ENCODE data around the gene HS3ST4. TPM values are rescaled to one million over a fixed set of nuclear protein-coding genes. Genes with fewer than 3 reads are reported as not detected.
"Not testable (repeated sequence)": the region's sequence is repeated elsewhere in the genome, so short reads cannot be mapped to it uniquely, and the experiment has no call there.

The HS3ST4 gene
- total RNA-seq, 2 donors from 2014 or later: not detected

- Mint-ChIP-seq H3K27me3 (peaks cover 0 to 5% of the 10 kb centered on the region in 2 donors), H3K27ac (no peak overlapping the region), H3K9me3 (peaks cover 3% of the 10 kb centered on the region), H3K36me3 (peaks cover 4% of the 10 kb centered on the region), H3K4me3 (no peak overlapping the region), H3K4me1 (ENCODE audit: low read depth in 2 of 2) (no peaks in the 10 kb centered on the region)
- ATAC-seq: no peak
- DNase-seq (ENCODE audit: low spot score): no peak
These were observed 58.9 kb downstream of the HS3ST4 start for GRCh38 chr16:25750488-25751216.

- peaks cover 0 to under 1% of the 10 kb centered on the region in 2 donors for H3K27me3 Mint-ChIP-seq
- ATAC-seq: no peak
- H3K27ac Mint-ChIP-seq: no peak overlapping the region
- H3K4me1 Mint-ChIP-seq (ENCODE audit: low read depth in 2 of 2): no peaks in the 10 kb centered on the region
- H3K9me3 Mint-ChIP-seq: peaks cover 3% of the 10 kb centered on the region
- no peak for DNase-seq (ENCODE audit: low spot score)
- H3K36me3 Mint-ChIP-seq: no peaks in the 10 kb centered on the region
- no peak overlapping the region for H3K4me3 Mint-ChIP-seq
These were observed 59.6 kb downstream of the HS3ST4 start for GRCh38 chr16:25751230-25751835.

DNA sequence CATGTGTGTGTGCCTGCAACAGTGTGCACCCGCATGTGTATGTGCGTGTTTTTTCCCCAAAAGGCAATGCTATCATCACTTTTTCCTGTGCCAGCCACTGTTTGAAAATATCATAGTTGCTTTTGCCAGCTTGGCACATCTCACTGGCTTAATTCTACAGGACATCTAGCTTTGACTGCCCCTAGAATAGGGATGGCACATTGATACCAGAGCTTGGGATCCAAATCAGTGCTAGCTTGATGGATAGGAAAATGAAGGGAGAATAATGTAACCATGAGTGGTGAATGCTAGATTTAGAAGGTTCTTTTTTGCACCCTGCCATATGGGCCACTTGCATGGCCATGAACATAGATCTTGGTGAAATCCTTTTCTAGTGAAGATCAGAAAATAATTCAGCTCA is 72.7 kb downstream of the HS3ST4 start:
- H3K27me3 Mint-ChIP-seq: peaks cover 5 to 7% of the 10 kb centered on the region in 2 donors
- H3K36me3 Mint-ChIP-seq: no peaks in the 10 kb centered on the region
- H3K27ac Mint-ChIP-seq: no peak overlapping the region
- ATAC-seq (no peak), DNase-seq (ENCODE audit: low spot score) (no peak)
- H3K4me1 Mint-ChIP-seq (ENCODE audit: low read depth in 2 of 2): no peaks in the 10 kb centered on the region
- H3K4me3 Mint-ChIP-seq: no peak overlapping the region
- no peaks in the 10 kb centered on the region for H3K9me3 Mint-ChIP-seq

DNA sequence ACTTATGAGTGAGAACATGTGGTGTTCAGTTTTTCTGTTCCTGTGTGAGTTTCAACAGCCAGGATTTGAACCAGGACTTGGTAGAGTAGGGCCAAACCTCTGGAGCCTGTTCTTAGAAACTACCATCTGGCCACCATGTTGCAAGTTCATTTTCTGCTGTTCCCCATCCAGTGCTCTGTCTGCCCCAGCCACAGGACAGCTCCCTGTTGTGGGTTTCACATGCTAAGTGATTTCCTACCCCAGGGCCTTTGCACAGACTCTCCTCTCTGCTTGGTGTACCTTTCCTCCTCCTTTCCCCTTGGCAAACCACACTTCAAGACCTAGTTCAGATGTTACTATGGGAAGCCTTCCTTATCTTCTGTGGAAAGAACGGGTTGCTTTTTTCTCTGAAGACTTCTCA is 79.5 kb downstream of the HS3ST4 start:
- DNase-seq (ENCODE audit: low spot score) (no peak), ATAC-seq (no peak)
- peaks cover 3 to 15% of the 10 kb centered on the region in 2 donors for H3K27me3 Mint-ChIP-seq
- no peak overlapping the region for H3K4me3 Mint-ChIP-seq
- no peaks in the 10 kb centered on the region for H3K4me1 Mint-ChIP-seq (ENCODE audit: low read depth in 2 of 2)
- no peaks in the 10 kb centered on the region for H3K36me3 Mint-ChIP-seq
- H3K9me3 Mint-ChIP-seq: peaks cover 3% of the 10 kb centered on the region
- no peak overlapping the region for H3K27ac Mint-ChIP-seq

GRCh38 chr16:25771812-25772568 is 80.2 kb downstream of the HS3ST4 start:
- H3K9me3 Mint-ChIP-seq: peaks cover 3% of the 10 kb centered on the region
- no peaks in the 10 kb centered on the region for H3K36me3 Mint-ChIP-seq
- H3K4me1 Mint-ChIP-seq (ENCODE audit: low read depth in 2 of 2): no peaks in the 10 kb centered on the region
- H3K27me3 Mint-ChIP-seq: peaks cover 3 to 15% of the 10 kb centered on the region in 2 donors
- ATAC-seq (no peak), DNase-seq (ENCODE audit: low spot score) (no peak)
- H3K27ac Mint-ChIP-seq: no peak overlapping the region
- H3K4me3 Mint-ChIP-seq: no peak overlapping the region

DNA sequence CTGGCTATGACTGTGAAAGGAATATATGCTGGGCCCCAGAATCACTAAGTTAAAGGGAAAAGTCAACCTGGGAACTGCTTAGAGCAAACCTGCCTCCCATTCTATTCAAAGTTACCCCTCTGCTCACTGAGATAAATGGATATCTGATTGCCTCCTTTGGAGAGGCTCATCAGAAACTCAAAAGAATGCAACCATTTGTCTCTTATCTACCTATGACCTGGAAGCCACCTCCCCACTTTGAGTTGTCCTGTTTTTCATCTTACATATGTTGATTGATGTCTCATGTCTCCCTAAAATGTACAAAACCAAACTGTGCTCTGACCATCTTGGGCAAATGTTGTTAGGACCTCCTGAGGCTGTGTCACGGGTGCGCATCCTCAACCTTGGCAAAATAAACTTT is 84.5 kb downstream of the HS3ST4 start:
- H3K4me3 Mint-ChIP-seq; DNase-seq (ENCODE audit: low spot score); H3K9me3 Mint-ChIP-seq; H3K27ac Mint-ChIP-seq; H3K4me1 Mint-ChIP-seq (ENCODE audit: low read depth in 2 of 2); H3K36me3 Mint-ChIP-seq; ATAC-seq: not testable (repeated sequence)
- peaks cover 2 to 13% of the 10 kb centered on the region in 2 donors for H3K27me3 Mint-ChIP-seq

DNA sequence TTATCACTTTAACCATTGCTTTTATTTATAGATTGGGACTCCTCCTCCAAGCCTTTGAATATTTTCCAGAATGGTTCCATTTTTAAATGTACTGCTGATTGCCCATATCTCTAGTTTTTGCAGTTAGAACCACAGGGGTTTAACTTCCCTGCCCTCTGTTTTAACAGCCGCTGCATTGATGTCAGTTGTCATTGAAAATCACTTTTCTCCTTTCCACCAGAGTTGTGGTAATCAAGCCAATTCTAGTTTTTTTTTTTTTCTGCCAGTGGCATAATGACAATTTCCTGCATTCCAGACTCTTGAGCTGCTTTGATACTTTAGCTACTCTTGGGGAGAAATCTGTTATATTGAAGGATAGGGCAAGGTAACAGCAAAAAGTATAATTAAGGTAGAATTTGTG is 91.5 kb downstream of the HS3ST4 start:
- Mint-ChIP-seq H3K27ac (no peak overlapping the region), H3K36me3 (no peaks in the 10 kb centered on the region), H3K4me1 (ENCODE audit: low read depth in 2 of 2) (no peaks in the 10 kb centered on the region), H3K27me3 (peaks cover 12 to 19% of the 10 kb centered on the region in 2 donors), H3K4me3 (no peak overlapping the region), H3K9me3 (no peaks in the 10 kb centered on the region)
- ATAC-seq: no peak
- no peak for DNase-seq (ENCODE audit: low spot score)

DNA sequence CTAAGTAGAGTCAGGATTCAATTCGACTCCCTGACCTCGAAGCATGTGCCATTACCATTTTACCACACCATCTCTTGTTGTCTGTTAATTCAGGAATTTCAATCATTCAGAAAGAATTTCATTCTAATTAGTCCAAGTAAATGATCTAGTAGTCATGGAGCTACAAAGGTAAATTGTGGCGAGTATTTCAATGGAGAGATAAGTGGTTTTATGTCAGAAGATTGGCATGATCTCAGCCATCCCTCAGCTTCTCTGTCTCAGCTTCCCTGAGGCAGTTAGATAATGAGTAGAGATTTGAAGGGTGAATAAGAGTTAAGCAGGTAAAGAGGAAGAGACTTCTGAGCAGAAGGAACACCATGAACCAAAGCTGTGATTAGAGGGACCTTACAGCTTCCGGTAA is 93.6 kb downstream of the HS3ST4 start:
- no peak for DNase-seq (ENCODE audit: low spot score)
- H3K27me3 Mint-ChIP-seq: peaks cover 13 to 26% of the 10 kb centered on the region in 2 donors
- H3K4me1 Mint-ChIP-seq (ENCODE audit: low read depth in 2 of 2): no peaks in the 10 kb centered on the region
- no peaks in the 10 kb centered on the region for H3K36me3 Mint-ChIP-seq
- H3K27ac Mint-ChIP-seq: no peak overlapping the region
- H3K9me3 Mint-ChIP-seq: no peaks in the 10 kb centered on the region
- no peak for ATAC-seq
- H3K4me3 Mint-ChIP-seq: no peak overlapping the region

DNA sequence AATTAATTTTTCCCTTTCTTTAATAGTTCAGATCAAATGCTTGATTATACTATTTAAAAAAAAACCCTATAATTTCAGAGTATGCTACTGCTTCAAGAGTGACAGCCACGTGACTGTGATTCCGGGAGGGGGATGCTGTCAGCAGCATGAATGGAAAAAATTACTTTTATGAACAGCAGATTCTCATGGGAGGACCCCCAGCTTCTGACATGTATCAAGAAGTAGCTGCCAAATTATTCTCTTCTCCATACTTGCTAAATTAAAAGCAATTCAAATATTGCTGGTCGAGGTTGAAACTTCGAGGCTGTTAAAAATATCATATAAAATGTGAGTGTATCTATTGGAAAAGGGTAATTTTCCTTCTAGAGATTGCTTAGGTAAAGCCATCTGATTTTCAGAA is 95.0 kb downstream of the HS3ST4 start:
- no peaks in the 10 kb centered on the region for H3K9me3 Mint-ChIP-seq
- no peak overlapping the region for H3K4me3 Mint-ChIP-seq
- ATAC-seq (no peak), DNase-seq (ENCODE audit: low spot score) (no peak)
- no peaks in the 10 kb centered on the region for H3K36me3 Mint-ChIP-seq
- H3K4me1 Mint-ChIP-seq (ENCODE audit: low read depth in 2 of 2): no peaks in the 10 kb centered on the region
- H3K27ac Mint-ChIP-seq: no peak overlapping the region
- peaks cover 13 to 30% of the 10 kb centered on the region in 2 donors for H3K27me3 Mint-ChIP-seq

GRCh38 chr16:25788637-25789036 is 96.9 kb downstream of the HS3ST4 start:
- ATAC-seq (no peak), DNase-seq (ENCODE audit: low spot score) (no peak)
- Mint-ChIP-seq H3K9me3 (no peaks in the 10 kb centered on the region), H3K36me3 (no peaks in the 10 kb centered on the region), H3K27ac (no peak overlapping the region), H3K27me3 (peaks cover 17 to 44% of the 10 kb centered on the region in 2 donors), H3K4me1 (ENCODE audit: low read depth in 2 of 2) (no peaks in the 10 kb centered on the region), H3K4me3 (no peak overlapping the region)

DNA sequence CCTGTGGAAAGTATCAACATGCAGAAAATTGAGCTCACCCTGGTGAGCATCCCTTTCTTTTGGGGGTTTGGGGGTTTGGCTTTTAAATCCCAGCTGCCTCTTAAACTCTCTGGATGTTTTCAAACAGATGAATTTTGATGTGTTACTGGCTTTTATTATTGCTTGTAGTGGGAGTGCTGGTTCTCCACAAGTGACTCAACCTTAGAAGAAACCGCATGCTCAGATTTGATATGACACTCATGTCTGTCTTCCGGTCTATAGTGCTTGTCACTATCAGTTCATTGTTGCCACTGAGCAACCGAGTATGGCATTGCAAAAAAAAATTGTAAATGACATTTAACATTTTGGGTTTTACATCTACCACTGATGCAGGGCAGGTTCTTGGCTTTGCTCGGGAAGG is 104.5 kb downstream of the HS3ST4 start:
- no peaks in the 10 kb centered on the region for H3K36me3 Mint-ChIP-seq
- DNase-seq (ENCODE audit: low spot score): no peak
- peaks cover 12 to 60% of the 10 kb centered on the region in 2 donors for H3K27me3 Mint-ChIP-seq
- H3K4me1 Mint-ChIP-seq (ENCODE audit: low read depth in 2 of 2): no peaks in the 10 kb centered on the region
- H3K4me3 Mint-ChIP-seq: no peak overlapping the region
- ATAC-seq: no peak
- no peak overlapping the region for H3K27ac Mint-ChIP-seq
- peaks cover 4% of the 10 kb centered on the region for H3K9me3 Mint-ChIP-seq

DNA sequence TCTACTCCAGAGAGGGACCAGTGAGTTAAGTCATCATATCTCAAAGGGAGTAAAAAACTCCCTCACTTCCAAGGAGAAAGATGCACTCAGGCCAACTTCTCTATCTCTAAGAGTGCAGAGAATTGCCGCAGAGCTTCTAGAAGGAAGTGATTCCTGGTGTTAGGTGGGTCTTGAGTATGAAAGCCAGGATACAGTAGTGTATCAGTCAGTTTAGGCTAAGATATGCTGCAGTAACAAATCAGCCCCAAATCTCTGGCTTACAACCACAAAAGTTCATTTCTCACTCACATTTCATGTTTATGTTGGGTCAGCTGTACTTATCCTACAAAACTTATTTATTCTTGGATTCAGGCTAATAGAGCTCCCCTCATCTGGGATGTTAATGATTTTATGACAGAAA is 106.3 kb downstream of the HS3ST4 start:
- ATAC-seq: no peak
- H3K4me3 Mint-ChIP-seq: no peak overlapping the region

GRCh38 chr16:25799816-25800215 is 108.1 kb downstream of the HS3ST4 start:
- DNase-seq (ENCODE audit: low spot score): no peak
- no peak for ATAC-seq
- no peak overlapping the region for H3K27ac Mint-ChIP-seq
- H3K36me3 Mint-ChIP-seq: no peaks in the 10 kb centered on the region
- peaks cover 8 to 50% of the 10 kb centered on the region in 2 donors for H3K27me3 Mint-ChIP-seq
- H3K4me3 Mint-ChIP-seq: no peak overlapping the region
- H3K9me3 Mint-ChIP-seq: peaks cover 4% of the 10 kb centered on the region
- H3K4me1 Mint-ChIP-seq (ENCODE audit: low read depth in 2 of 2): no peaks in the 10 kb centered on the region

More for the DNA sequence above, 106.3 kb downstream of the HS3ST4 start:
- Mint-ChIP-seq H3K36me3 (no peaks in the 10 kb centered on the region), H3K9me3 (peaks cover 4% of the 10 kb centered on the region), H3K27ac (no peak overlapping the region), H3K27me3 (peaks cover 9 to 54% of the 10 kb centered on the region in 2 donors), H3K4me1 (ENCODE audit: low read depth in 2 of 2) (no peaks in the 10 kb centered on the region)
- no peak for DNase-seq (ENCODE audit: low spot score)

GRCh38 chr16:25812215-25812614 is 120.5 kb downstream of the HS3ST4 start:
- Mint-ChIP-seq H3K27me3 (peaks cover 9 to 53% of the 10 kb centered on the region in 2 donors), H3K36me3 (no peaks in the 10 kb centered on the region), H3K4me3 (no peak overlapping the region), H3K27ac (no peak overlapping the region), H3K4me1 (ENCODE audit: low read depth in 2 of 2) (no peaks in the 10 kb centered on the region), H3K9me3 (no peaks in the 10 kb centered on the region)
- no peak for ATAC-seq
- no peak for DNase-seq (ENCODE audit: low spot score)

Data from natural killer cell treated with Interleukin-12 subunit alpha and Interleukin-12 subunit beta and Interleukin-15 and Interleukin-18, amount 100 ng/mL, for 72 hours (primary cell).